AG09309 (cell line): ENCODE data around the gene FAM50A.

Experiments used
- DNase-seq: peaks from one replicate; pipeline ENCODE4 v3.0.0-alpha.2; 2010; ENCODE audit warnings: low read depth
- H3K4me3 ChIP-seq: 2 replicates; pipeline ENCODE4 v1.5.1; 2011; ENCODE audit warnings: mild to moderate bottlenecking, low read depth, low read length, moderate library complexity; ENCODE audit not compliant: control insufficient read depth
- TF ChIP-seq, protein P1 (sequence below): IDR thresholded peaks from 2 replicates; pipeline ENCODE4 v1.5.1; 2011; ENCODE audit warnings: mild to moderate bottlenecking, low read depth, low read length, inconsistent platforms; ENCODE audit not compliant: insufficient read depth, control insufficient read depth; ENCODE audit errors: missing control alignments

FAM50A gene

GRCh38 chrX:154430479-154430878 is 13.5 kb upstream of the FAM50A start:
- H3K4me3 ChIP-seq: no peak overlapping the region
- TF ChIP-seq, protein P1, sequence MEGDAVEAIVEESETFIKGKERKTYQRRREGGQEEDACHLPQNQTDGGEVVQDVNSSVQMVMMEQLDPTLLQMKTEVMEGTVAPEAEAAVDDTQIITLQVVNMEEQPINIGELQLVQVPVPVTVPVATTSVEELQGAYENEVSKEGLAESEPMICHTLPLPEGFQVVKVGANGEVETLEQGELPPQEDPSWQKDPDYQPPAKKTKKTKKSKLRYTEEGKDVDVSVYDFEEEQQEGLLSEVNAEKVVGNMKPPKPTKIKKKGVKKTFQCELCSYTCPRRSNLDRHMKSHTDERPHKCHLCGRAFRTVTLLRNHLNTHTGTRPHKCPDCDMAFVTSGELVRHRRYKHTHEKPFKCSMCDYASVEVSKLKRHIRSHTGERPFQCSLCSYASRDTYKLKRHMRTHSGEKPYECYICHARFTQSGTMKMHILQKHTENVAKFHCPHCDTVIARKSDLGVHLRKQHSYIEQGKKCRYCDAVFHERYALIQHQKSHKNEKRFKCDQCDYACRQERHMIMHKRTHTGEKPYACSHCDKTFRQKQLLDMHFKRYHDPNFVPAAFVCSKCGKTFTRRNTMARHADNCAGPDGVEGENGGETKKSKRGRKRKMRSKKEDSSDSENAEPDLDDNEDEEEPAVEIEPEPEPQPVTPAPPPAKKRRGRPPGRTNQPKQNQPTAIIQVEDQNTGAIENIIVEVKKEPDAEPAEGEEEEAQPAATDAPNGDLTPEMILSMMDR: no peak
- no peak for DNase-seq

- DNase-seq: no peak
- no peak overlapping the region for H3K4me3 ChIP-seq
- TF ChIP-seq, protein P1: no peak
These were observed 13.0 kb upstream of the FAM50A start for GRCh38 chrX:154430916-154431315.

DNA sequence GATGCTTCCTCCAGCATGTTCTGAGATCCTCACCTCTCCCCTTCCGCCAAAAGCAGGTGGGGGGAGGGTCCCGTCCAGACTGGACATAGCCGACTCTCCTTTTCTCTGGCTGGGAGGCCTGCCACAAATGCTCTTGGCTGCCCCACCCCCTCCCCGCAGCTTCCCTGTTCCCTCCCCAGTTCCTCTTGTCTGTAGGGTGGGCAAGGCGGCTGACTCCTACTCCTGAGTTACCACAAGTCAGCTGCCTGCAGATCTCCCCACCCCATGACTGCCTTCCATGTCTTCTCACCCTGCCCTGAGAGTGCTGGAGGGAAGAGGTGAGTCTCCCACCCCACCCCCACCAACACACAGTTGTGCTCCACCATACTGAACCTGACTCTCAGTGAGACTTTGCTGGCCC is 12.6 kb upstream of the FAM50A start:
- no peak overlapping the region for H3K4me3 ChIP-seq
- no peak for DNase-seq
- TF ChIP-seq, protein P1: no peak

DNA sequence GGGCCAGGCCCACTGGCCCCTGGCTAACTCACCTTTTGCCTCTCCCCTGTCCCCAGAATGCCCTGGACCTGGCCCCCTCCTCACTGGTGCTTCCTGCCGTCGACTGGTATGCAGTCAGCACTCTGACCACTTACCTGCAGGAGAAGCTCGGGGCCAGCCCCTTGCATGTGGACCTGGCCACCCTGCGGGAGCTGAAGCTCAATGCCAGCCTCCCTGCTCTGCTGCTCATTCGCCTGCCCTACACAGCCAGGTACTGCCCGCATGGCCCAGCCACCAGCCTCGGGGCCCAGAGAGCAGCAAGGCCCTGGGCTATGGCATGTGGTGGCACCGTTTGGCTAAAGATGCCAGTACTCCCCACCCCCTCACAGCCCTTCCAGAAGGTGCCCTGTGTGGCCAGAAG is 11.7 kb upstream of the FAM50A start:
- DNase-seq: no peak
- no peak overlapping the region for H3K4me3 ChIP-seq
- TF ChIP-seq, protein P1: no peak

DNA sequence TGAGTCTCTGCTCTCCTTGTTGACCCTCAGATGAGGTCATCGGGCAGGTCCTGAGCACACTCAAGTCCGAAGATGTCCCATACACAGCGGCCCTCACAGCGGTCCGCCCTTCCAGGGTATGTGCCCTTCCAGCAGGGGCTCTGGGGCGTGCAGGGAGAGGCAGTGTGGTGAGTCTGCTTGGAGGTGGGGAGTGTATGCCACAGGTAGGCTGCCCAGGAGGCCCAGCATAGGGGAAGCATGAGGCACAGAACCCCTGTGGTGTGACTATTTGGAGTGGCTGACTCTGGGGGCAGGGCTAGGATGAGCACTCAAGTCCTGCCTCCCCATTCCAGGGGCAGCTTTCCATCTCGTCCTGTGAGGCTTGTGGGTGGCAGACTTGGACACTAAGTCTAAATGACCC is 10.3 kb upstream of the FAM50A start:
- DNase-seq: no peak
- TF ChIP-seq, protein P1: no peak

GRCh38 chrX:154434394-154435168 is 9.4 kb upstream of the FAM50A start:
- H3K4me3 ChIP-seq: no peak overlapping the region
- TF ChIP-seq, protein P1: no peak
- no peak for DNase-seq

More for the DNA sequence above, 10.3 kb upstream of the FAM50A start:
- H3K4me3 ChIP-seq: no peak overlapping the region
